HEK293 (cell line): ENCODE results near the gene SDS.

ENCODE experiments used
- HOXA7 ChIP-seq: sonication (generic); formaldehyde crosslinking; IDR thresholded peaks from 2 replicates; pipeline ENCODE4 v1.8.1; 2022; ENCODE audit warnings: missing genetic modification reagents, borderline replicate concordance
- TCF7L2 ChIP-seq: IDR thresholded peaks from 2 replicates; pipeline ENCODE4 v1.6.1; 2011; ENCODE audit warnings: low read depth, mild to moderate bottlenecking, inconsistent platforms, low read length, moderate library complexity, borderline replicate concordance
- ZNF747 ChIP-seq: fragments of 450-650 bp; formaldehyde crosslinking; IDR thresholded peaks from 2 replicates; pipeline ENCODE4 v1.5.1; 2016; ENCODE audit warnings: missing biosample characterization, missing genetic modification characterization
- TF ChIP-seq, protein P1 (sequence below): fragments of 450-650 bp; formaldehyde crosslinking; IDR thresholded peaks from 2 replicates; pipeline ENCODE4 v1.5.1; 2016; ENCODE audit warnings: missing biosample characterization, missing genetic modification characterization, low read depth
- TF ChIP-seq, protein P2 (sequence below): fragments of 450-650 bp; formaldehyde crosslinking; conservative IDR thresholded peaks from 2 replicates; pipeline ENCODE4 v1.5.1; 2016; ENCODE audit warnings: low read depth, missing biosample characterization, missing genetic modification characterization
- TF ChIP-seq, protein P3 (sequence below): fragments of 450-650 bp; formaldehyde crosslinking; IDR thresholded peaks from 2 replicates; pipeline ENCODE4 v1.5.1; 2016; ENCODE audit warnings: missing biosample characterization, missing genetic modification characterization

DNA sequence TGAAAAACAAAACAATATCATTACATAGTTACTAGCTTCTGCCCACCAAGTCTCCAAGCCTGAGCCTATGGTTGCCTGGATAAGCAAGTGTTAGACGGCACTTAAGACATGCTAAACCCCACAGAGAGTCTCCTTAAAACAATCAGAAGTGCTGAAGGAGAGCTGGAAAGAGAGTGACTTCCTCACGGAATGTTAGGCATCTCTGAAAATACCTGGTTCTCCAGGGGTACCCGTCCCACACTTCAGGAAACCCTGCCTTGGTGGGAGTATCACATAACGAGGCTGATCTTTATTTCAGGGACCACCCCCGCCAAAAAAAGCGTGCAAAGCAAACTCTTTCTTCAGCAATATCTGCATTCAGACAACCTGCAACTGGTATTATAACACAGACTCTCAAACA is 49.6 kb upstream of the SDS start:
- TF ChIP-seq TCF7L2 (no peak), HOXA7 (no peak), ZNF747 (tag by site-specific recombination) (no peak)
- TF ChIP-seq, protein P1, sequence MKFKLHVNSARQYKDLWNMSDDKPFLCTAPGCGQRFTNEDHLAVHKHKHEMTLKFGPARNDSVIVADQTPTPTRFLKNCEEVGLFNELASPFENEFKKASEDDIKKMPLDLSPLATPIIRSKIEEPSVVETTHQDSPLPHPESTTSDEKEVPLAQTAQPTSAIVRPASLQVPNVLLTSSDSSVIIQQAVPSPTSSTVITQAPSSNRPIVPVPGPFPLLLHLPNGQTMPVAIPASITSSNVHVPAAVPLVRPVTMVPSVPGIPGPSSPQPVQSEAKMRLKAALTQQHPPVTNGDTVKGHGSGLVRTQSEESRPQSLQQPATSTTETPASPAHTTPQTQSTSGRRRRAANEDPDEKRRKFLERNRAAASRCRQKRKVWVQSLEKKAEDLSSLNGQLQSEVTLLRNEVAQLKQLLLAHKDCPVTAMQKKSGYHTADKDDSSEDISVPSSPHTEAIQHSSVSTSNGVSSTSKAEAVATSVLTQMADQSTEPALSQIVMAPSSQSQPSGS (tag by site-specific recombination), result no peak
- TF ChIP-seq, protein P2, sequence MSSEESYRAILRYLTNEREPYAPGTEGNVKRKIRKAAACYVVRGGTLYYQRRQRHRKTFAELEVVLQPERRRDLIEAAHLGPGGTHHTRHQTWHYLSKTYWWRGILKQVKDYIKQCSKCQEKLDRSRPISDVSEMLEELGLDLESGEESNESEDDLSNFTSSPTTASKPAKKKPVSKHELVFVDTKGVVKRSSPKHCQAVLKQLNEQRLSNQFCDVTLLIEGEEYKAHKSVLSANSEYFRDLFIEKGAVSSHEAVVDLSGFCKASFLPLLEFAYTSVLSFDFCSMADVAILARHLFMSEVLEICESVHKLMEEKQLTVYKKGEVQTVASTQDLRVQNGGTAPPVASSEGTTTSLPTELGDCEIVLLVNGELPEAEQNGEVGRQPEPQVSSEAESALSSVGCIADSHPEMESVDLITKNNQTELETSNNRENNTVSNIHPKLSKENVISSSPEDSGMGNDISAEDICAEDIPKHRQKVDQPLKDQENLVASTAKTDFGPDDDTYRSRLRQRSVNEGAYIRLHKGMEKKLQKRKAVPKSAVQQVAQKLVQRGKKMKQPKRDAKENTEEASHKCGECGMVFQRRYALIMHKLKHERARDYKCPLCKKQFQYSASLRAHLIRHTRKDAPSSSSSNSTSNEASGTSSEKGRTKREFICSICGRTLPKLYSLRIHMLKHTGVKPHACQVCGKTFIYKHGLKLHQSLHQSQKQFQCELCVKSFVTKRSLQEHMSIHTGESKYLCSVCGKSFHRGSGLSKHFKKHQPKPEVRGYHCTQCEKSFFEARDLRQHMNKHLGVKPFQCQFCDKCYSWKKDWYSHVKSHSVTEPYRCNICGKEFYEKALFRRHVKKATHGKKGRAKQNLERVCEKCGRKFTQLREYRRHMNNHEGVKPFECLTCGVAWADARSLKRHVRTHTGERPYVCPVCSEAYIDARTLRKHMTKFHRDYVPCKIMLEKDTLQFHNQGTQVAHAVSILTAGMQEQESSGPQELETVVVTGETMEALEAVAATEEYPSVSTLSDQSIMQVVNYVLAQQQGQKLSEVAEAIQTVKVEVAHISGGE, result no peak
- TF ChIP-seq, protein P3, sequence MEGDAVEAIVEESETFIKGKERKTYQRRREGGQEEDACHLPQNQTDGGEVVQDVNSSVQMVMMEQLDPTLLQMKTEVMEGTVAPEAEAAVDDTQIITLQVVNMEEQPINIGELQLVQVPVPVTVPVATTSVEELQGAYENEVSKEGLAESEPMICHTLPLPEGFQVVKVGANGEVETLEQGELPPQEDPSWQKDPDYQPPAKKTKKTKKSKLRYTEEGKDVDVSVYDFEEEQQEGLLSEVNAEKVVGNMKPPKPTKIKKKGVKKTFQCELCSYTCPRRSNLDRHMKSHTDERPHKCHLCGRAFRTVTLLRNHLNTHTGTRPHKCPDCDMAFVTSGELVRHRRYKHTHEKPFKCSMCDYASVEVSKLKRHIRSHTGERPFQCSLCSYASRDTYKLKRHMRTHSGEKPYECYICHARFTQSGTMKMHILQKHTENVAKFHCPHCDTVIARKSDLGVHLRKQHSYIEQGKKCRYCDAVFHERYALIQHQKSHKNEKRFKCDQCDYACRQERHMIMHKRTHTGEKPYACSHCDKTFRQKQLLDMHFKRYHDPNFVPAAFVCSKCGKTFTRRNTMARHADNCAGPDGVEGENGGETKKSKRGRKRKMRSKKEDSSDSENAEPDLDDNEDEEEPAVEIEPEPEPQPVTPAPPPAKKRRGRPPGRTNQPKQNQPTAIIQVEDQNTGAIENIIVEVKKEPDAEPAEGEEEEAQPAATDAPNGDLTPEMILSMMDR (tag by site-specific recombination), result no peak
